ENCODE measurements around the gene RPL35A.
"Not testable (repeated sequence)": the region's sequence is repeated elsewhere in the genome, so short reads cannot be mapped to it uniquely, and the experiment has no call there.

Gene RPL35A

DNA sequence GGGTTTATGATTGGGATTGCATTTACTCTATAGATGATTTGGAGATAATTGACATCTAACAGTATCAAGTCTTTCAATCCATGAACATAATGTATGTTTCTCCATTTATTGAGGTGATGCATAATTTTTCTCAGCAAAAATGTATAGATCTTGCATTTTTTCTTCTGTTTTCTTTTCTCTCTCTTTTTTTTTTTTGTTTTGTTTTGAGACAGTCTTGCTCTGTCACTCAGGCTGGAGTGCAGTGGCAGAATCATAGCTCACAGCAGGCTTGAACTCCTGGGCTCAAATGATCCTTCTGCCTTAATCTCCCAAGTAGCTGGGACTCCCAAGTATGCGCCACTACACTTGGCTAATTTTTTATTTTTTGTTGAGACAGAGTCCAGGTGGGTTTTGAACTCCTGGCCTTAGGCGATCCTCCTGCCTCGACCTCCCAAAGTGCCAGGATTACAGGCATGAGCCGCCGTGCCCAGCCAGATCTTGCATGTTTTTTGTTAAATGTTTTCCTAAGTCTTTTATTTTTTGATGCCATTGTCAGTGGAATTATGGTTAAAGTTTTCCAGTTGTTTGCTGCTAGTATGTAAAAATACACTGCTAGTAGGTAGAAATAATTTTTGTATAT, 13.1 kb downstream of the RPL35A start:
- Histone ChIP-seq H3K27ac (ENCODE audit: low read length) (no peak overlapping the region), H3K4me1 (ENCODE audit: control insufficient read depth in 1 of 2, insufficient read depth in 2 of 2, low read length in 2 of 2) (peaks cover 6 to 26% of the 10 kb centered on the region in 2 donors), H3K36me3 (ENCODE audit: control insufficient read depth in 1 of 2, insufficient read depth in 2 of 2, low read length in 2 of 2) (peaks cover 0 to 6% of the 10 kb centered on the region in 2 donors), H3K27me3 (ENCODE audit: low read depth, low read length) (no peaks in the 10 kb centered on the region), H3K4me3 (ENCODE audit: low read depth in 1 of 2, low read length in 2 of 2) (no peak overlapping the region), H3K9me3 (ENCODE audit: control insufficient read depth in 1 of 2, low read length in 2 of 2) (peaks cover 0 to 4% of the 10 kb centered on the region in 2 donors)

DNA sequence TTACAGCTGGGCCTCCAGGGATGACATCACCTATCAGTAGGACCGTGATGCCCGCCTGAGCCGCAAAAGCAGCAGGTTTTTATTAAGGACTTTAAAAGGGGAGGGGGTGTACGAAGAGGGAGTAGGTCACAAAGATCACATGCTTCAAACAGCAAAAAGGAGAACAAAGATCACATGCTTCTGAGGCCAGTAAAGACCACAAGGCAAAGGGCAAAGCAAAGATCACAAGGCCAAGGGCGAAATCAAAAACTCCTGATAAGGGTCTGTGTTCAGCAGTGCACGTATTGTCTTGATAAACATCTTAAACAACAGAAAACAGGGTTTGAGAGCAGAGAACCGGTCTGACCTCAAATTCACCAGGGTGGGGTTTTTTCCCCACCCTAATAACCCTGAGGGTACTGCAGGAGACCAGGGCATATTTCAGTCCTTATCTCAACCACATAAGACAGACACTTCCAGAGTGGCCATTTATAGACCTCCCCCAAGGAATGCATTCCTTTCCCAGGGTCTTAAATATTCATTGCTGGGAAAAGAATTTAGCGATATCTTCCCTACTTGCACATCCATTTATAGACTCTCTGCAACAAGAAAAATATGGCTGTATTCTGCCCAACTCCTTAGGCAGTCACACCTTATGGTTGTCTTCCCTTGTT, 17.5 kb downstream of the RPL35A start:
- not testable (repeated sequence) for H3K4me3 ChIP-seq (ENCODE audit: low read depth in 1 of 2, low read length in 2 of 2); H3K9me3 ChIP-seq (ENCODE audit: control insufficient read depth in 1 of 2, low read length in 2 of 2); H3K27me3 ChIP-seq (ENCODE audit: low read depth, low read length); H3K36me3 ChIP-seq (ENCODE audit: control insufficient read depth in 1 of 2, insufficient read depth in 2 of 2, low read length in 2 of 2); H3K27ac ChIP-seq (ENCODE audit: low read length); H3K4me1 ChIP-seq (ENCODE audit: control insufficient read depth in 1 of 2, insufficient read depth in 2 of 2, low read length in 2 of 2)

DNA sequence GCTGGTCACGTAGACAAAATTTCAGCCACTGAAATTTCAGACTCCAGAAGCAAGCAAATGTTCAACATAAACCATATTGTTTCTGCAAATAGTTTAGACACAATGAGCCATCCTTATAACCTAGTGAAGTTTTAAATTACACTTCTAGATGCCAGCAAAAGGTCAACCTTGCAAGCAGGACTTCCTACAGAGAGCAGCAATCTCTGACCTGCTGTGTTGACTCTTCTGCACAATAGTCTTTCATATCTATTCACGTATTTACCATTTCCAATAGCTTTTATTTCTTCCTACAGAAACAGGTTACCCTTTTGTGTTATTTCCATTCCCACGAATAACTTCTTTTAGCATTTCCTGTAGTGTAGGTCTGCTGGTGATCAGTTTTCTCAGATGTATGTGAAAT, 20.6 kb downstream of the RPL35A start:
- Histone ChIP-seq H3K36me3 (ENCODE audit: control insufficient read depth in 1 of 2, insufficient read depth in 2 of 2, low read length in 2 of 2) (no peaks in the 10 kb centered on the region), H3K4me1 (ENCODE audit: control insufficient read depth in 1 of 2, insufficient read depth in 2 of 2, low read length in 2 of 2) (no peaks in the 10 kb centered on the region), H3K27ac (ENCODE audit: low read length) (no peak overlapping the region), H3K4me3 (ENCODE audit: low read depth in 1 of 2, low read length in 2 of 2) (no peak overlapping the region), H3K27me3 (ENCODE audit: low read depth, low read length) (no peaks in the 10 kb centered on the region), H3K9me3 (ENCODE audit: control insufficient read depth in 1 of 2, low read length in 2 of 2) (peaks cover 0 to 4% of the 10 kb centered on the region in 2 donors)

DNA sequence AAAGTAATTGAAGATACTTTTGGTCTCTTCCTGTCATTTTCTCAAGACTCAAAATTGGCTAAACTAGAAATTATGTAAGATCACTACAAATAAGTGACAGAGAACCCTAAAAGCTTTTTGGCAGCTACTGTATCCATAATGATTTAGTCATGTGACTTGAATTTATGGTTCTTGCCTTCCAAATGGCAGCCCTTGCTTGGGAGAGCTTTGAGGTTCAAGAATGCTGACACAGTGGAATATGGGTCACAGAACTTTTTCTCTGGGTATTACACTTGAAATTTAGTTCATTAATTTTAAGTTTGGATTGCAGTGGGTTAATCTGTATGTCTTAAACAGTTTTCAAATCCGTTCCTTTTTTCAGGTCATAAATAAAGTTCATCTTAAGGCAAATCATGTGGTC, 24.0 kb downstream of the RPL35A start:
- H3K36me3 ChIP-seq (ENCODE audit: control insufficient read depth in 1 of 2, insufficient read depth in 2 of 2, low read length in 2 of 2) = peaks cover 10 to 12% of the 10 kb centered on the region in 2 donors
- no peaks in the 10 kb centered on the region for H3K27me3 ChIP-seq (ENCODE audit: low read depth, low read length)
- H3K4me3 ChIP-seq (ENCODE audit: low read depth in 1 of 2, low read length in 2 of 2) = no peak overlapping the region
- H3K4me1 ChIP-seq (ENCODE audit: control insufficient read depth in 1 of 2, insufficient read depth in 2 of 2, low read length in 2 of 2) = no peaks in the 10 kb centered on the region
- no peaks in the 10 kb centered on the region for H3K9me3 ChIP-seq (ENCODE audit: control insufficient read depth in 1 of 2, low read length in 2 of 2)
- H3K27ac ChIP-seq (ENCODE audit: low read length) = no peak overlapping the region

DNA sequence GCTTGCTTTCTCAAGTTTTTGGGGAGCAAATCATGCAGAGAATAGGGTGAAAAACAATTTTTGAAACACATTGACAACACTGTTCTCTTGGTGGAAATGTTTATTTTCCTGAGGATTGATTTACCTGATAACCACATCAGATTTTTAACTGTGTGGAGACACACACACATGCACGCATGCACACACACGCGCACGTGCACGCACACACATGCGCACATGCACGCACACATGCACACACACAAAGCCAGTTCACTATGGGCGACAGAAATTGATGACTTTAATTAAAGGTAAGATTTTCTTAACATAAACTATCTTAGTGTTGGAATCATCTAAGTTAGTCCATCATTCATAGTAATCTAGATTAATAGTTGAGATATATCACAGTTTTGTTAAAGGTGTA, 25.3 kb downstream of the RPL35A start:
- Histone ChIP-seq H3K27me3 (ENCODE audit: low read depth, low read length) (no peaks in the 10 kb centered on the region), H3K36me3 (ENCODE audit: control insufficient read depth in 1 of 2, insufficient read depth in 2 of 2, low read length in 2 of 2) (peaks cover 11 to 12% of the 10 kb centered on the region in 2 donors), H3K4me3 (ENCODE audit: low read depth in 1 of 2, low read length in 2 of 2) (no peak overlapping the region), H3K4me1 (ENCODE audit: control insufficient read depth in 1 of 2, insufficient read depth in 2 of 2, low read length in 2 of 2) (no peaks in the 10 kb centered on the region), H3K27ac (ENCODE audit: low read length) (no peak overlapping the region), H3K9me3 (ENCODE audit: control insufficient read depth in 1 of 2, low read length in 2 of 2) (no peaks in the 10 kb centered on the region)

DNA sequence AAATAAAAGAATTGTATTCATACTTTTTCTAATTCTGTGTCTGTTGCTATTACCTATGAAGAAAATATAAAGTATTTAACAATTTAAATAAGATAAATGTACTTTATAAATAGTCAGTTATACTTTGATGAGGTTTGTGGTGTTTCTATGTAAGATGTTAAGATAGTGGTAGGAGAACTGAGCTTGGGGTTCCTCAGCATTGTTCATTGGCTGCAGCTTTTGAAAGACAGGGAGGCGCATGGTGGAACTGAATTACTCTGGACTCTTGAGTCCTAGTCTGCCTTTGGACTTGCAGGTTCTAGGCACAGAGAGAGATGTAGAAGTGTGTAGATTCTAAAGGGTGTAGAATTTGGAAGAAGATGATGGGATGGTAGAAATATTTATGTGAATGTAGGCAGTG, 33.1 kb downstream of the RPL35A start:
- Histone ChIP-seq H3K27ac (ENCODE audit: low read length) (no peak overlapping the region), H3K9me3 (ENCODE audit: control insufficient read depth in 1 of 2, low read length in 2 of 2) (no peaks in the 10 kb centered on the region), H3K36me3 (ENCODE audit: control insufficient read depth in 1 of 2, insufficient read depth in 2 of 2, low read length in 2 of 2) (peaks cover 3 to 17% of the 10 kb centered on the region in 2 donors), H3K4me3 (ENCODE audit: low read depth in 1 of 2, low read length in 2 of 2) (no peak overlapping the region), H3K27me3 (ENCODE audit: low read depth, low read length) (no peaks in the 10 kb centered on the region), H3K4me1 (ENCODE audit: control insufficient read depth in 1 of 2, insufficient read depth in 2 of 2, low read length in 2 of 2) (no peaks in the 10 kb centered on the region)

DNA sequence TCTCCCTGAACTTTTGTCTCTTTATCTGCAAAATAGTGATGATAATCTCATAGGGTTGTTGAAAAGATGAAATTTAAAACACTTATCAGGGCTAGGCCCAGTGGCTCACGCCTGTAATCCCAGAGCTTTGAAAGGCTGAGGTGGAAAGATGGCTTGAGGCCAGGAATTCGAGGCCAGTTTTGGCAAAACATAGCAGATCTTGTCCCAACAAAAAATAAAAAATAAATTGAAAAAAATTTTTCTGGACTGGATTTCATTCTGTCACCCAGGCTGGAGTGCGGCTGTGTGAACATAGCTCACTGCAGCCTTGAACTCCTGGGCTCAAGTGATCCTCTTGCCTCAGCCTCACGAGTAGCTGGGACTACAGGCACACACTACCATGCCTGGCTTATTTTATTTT, 39.7 kb downstream of the RPL35A start:
- Histone ChIP-seq H3K27me3 (ENCODE audit: low read depth, low read length) (no peaks in the 10 kb centered on the region), H3K36me3 (ENCODE audit: control insufficient read depth in 1 of 2, insufficient read depth in 2 of 2, low read length in 2 of 2) (peaks cover 3 to 12% of the 10 kb centered on the region in 2 donors), H3K4me3 (ENCODE audit: low read depth in 1 of 2, low read length in 2 of 2) (no peak overlapping the region), H3K4me1 (ENCODE audit: control insufficient read depth in 1 of 2, insufficient read depth in 2 of 2, low read length in 2 of 2) (no peaks in the 10 kb centered on the region), H3K27ac (ENCODE audit: low read length) (no peak overlapping the region), H3K9me3 (ENCODE audit: control insufficient read depth in 1 of 2, low read length in 2 of 2) (no peaks in the 10 kb centered on the region)

DNA sequence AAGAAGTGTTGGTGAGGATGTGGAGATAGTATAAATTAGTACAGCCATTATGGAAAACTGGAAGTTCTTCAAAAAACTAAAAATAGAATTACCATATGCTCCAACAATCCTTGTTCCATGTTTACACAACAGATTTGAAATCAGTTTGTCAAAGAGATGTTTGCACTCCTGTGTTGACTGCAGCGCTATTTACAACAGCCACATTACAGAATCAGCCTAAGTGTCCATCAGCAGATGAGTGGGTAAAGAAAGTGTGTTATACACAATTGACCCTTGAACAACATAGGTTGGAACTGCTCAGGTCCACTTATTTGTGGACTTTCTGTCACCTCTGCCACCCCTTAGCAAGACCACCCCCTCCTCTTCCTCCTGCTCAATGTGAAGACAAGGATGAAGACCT, 44.7 kb downstream of the RPL35A start:
- Histone ChIP-seq H3K9me3 (ENCODE audit: control insufficient read depth in 1 of 2, low read length in 2 of 2) (no peaks in the 10 kb centered on the region), H3K4me1 (ENCODE audit: control insufficient read depth in 1 of 2, insufficient read depth in 2 of 2, low read length in 2 of 2) (no peaks in the 10 kb centered on the region), H3K27me3 (ENCODE audit: low read depth, low read length) (no peaks in the 10 kb centered on the region), H3K4me3 (ENCODE audit: low read depth in 1 of 2, low read length in 2 of 2) (no peak overlapping the region), H3K27ac (ENCODE audit: low read length) (no peak overlapping the region), H3K36me3 (ENCODE audit: control insufficient read depth in 1 of 2, insufficient read depth in 2 of 2, low read length in 2 of 2) (peaks cover 3 to 23% of the 10 kb centered on the region in 2 donors)

DNA sequence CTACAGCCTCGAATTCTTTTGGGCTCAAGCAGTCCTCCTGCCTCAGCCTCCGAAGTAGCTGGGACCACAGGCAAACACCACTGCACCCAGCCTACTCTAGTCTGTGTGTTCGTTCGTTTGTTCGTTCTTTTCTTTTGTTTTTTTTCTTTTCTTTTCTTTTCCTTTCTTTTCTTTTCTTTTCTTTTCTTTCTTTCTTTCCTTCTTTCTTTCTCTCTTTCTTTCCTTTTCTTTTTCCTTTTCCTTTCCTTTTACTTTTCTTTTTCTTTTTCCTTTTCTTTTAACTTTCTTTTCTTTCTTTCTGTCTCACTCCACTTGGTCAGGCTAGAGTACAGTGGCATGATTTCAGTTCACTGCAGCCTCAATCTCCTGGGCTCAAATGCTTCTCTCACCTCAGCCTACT, 46.9 kb downstream of the RPL35A start:
- Histone ChIP-seq H3K27ac (ENCODE audit: low read length) (no peak overlapping the region), H3K4me1 (ENCODE audit: control insufficient read depth in 1 of 2, insufficient read depth in 2 of 2, low read length in 2 of 2) (no peaks in the 10 kb centered on the region), H3K4me3 (ENCODE audit: low read depth in 1 of 2, low read length in 2 of 2) (no peak overlapping the region), H3K9me3 (ENCODE audit: control insufficient read depth in 1 of 2, low read length in 2 of 2) (no peaks in the 10 kb centered on the region), H3K27me3 (ENCODE audit: low read depth, low read length) (no peaks in the 10 kb centered on the region), H3K36me3 (ENCODE audit: control insufficient read depth in 1 of 2, insufficient read depth in 2 of 2, low read length in 2 of 2) (peaks cover 0 to 23% of the 10 kb centered on the region in 2 donors)

DNA sequence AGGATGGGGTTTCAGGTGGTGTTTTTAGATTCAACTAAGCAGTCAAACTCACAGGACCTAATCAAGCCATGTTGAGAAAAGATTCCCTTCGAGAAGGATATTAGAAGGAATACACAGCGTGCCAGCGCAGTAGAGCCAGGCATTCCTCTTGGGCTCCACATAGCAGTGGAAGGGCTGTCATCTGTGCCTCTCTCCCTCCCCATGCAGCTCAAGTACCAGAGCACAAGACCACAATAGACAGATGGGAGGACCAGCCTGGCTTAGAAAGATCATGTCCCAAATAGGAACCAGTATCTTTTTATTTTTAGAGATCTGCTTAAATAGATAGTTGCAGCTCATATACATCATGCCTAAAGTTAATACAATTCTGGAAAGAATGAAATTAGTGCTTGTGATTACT, 47.9 kb downstream of the RPL35A start:
- H3K36me3 ChIP-seq (ENCODE audit: control insufficient read depth in 1 of 2, insufficient read depth in 2 of 2, low read length in 2 of 2) = peaks cover 0 to 23% of the 10 kb centered on the region in 2 donors
- no peaks in the 10 kb centered on the region for H3K4me1 ChIP-seq (ENCODE audit: control insufficient read depth in 1 of 2, insufficient read depth in 2 of 2, low read length in 2 of 2)
- H3K27me3 ChIP-seq (ENCODE audit: low read depth, low read length) = no peaks in the 10 kb centered on the region
- no peaks in the 10 kb centered on the region for H3K9me3 ChIP-seq (ENCODE audit: control insufficient read depth in 1 of 2, low read length in 2 of 2)
- no peak overlapping the region for H3K27ac ChIP-seq (ENCODE audit: low read length)
- H3K4me3 ChIP-seq (ENCODE audit: low read depth in 1 of 2, low read length in 2 of 2) = no peak overlapping the region

All from muscle layer of duodenum (tissue), 2 donors.